ENCODE data around the gene MRPS23.
"Not testable (repeated sequence)": the region's sequence is repeated elsewhere in the genome, so short reads cannot be mapped to it uniquely, and the experiment has no call there.

Gene MRPS23

DNA sequence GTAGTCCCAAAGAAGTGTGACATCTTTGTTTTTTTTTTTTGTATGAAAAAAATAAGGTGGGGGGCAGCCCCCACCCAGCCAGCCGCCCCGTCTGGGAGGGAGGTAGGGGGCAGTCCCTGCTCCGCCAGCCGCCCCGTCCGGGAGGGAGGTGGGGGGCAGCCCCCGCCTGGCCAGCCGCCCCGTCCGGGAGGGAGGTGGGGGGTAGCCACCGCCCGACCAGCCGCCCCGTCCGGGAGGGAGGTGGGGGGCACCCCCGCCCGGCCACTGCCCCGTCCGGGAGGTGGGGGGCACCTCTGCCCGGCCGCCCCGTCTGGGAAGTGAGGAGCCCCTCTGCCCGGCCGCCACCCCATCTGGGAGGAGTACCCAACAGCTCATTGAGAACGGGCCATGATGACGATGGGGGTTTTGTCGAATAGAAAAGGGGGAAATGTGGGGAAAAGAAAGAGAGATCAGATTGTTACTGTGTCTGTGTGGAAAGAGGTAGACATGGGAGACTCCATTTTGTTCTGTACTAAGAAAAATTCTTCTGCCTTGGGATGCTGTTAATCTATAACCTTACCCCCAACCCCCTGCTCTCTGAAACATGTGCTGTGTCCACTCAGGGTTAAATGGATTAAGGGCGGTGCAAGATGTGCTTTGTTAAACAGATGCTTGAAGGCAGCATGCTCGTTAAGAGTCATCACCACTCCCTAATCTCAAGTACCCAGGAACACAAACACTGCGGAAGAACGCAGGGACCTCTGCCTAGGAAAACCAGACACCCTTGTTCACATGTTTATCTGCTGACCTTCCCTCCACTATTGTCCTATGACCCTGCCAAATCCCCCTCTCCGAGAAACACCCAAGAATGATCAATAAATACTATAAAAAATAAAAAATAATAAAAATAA is 3.5 kb downstream of the MRPS23 start:
- not testable (repeated sequence) for H2BK5ac ChIP-seq (ENCODE audit: low read length); H2AFZ ChIP-seq (ENCODE audit: low read length)
- no CpG with 5 or more reads among the region's 32 CpGs for WGBS, 2 donors (ENCODE audit: extremely low coverage in 2 of 2, insufficient read length in 2 of 2, insufficient replicate concordance in 1 of 2)

DNA sequence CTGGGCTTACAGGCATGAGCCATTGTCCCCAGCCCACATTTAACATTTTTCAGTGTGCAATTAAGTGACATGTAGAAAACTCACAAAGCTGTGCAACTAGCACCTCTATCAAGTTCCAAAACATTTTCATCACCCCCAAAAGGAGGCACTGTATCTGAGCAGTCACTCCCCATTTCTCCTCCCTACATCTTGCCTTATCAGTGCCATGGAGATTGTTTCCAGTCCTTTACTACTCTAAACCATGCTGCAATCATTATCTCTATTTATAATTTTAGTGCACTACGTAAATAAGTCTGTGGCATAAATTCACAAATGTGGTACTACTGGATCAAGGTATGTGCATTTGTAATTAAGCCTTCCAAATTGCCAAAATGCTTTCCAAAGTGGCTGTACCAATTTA is 7.6 kb downstream of the MRPS23 start:
- H2BK5ac ChIP-seq (ENCODE audit: low read length), result no peak overlapping the region
- H3K27me3 ChIP-seq (ENCODE audit: control insufficient read depth in 3 of 3, insufficient read depth in 3 of 3, low read depth in 1 of 3, low read length in 3 of 3), result no peaks in the 10 kb centered on the region
- H3K9ac ChIP-seq (ENCODE audit: low read depth, low read length, poor library complexity), result no peak overlapping the region
- H3K36me3 ChIP-seq (replicated peaks in 1 of 2; ENCODE audit: control insufficient read depth in 2 of 2, insufficient read depth in 2 of 2, low read length in 2 of 2), result peaks cover 9 to 82% of the 10 kb centered on the region in 2 donors
- H3K4me2 ChIP-seq (ENCODE audit: insufficient read depth, low read length, poor library complexity, severe bottlenecking), result no peak overlapping the region
- H3K4me3 ChIP-seq (ENCODE audit: low read length in 2 of 2), result no peak overlapping the region
- H2BK15ac ChIP-seq (ENCODE audit: low read length), result no peak overlapping the region
- no CpG with 5 or more reads among the region's 1 CpG for WGBS, 2 donors (ENCODE audit: extremely low coverage in 2 of 2, insufficient read length in 2 of 2, insufficient replicate concordance in 1 of 2)
- no peak overlapping the region for H3K23ac ChIP-seq (ENCODE audit: low read depth, low read length, poor library complexity)
- H2AK5ac ChIP-seq (ENCODE audit: low read depth, low read length), result no peak overlapping the region
- H3K4ac ChIP-seq (ENCODE audit: low read length), result no peak overlapping the region
- H3K27ac ChIP-seq (replicated peaks; ENCODE audit: low read length), result no peak overlapping the region
- no peak for DNase-seq (ENCODE audit: low spot score)
- no peak overlapping the region for H2AFZ ChIP-seq (ENCODE audit: low read length)
- H2BK120ac ChIP-seq (ENCODE audit: low read depth, low read length), result no peak overlapping the region
- H4K91ac ChIP-seq (ENCODE audit: low read depth, low read length, poor library complexity), result no peak overlapping the region
- H2BK12ac ChIP-seq (ENCODE audit: low read length), result no peak overlapping the region
- no peaks in the 10 kb centered on the region for H3K79me1 ChIP-seq (ENCODE audit: low read depth, low read length)
- H3K4me1 ChIP-seq (ENCODE audit: control insufficient read depth in 2 of 2, insufficient read depth in 1 of 2, low read depth in 1 of 2, low read length in 2 of 2), result no peaks in the 10 kb centered on the region
- H3K14ac ChIP-seq (ENCODE audit: low read length), result no peak overlapping the region
- no peak overlapping the region for H4K8ac ChIP-seq (ENCODE audit: low read depth, low read length)
- no peaks in the 10 kb centered on the region for H3K9me3 ChIP-seq (replicated peaks in 1 of 2; ENCODE audit: control insufficient read depth in 2 of 2, insufficient read depth in 1 of 2, low read depth in 1 of 2, low read length in 2 of 2)
- H3K18ac ChIP-seq (ENCODE audit: low read length), result no peak overlapping the region

More for the DNA sequence above, 3.5 kb downstream of the MRPS23 start:
- H3K18ac ChIP-seq (ENCODE audit: low read length); H2AK5ac ChIP-seq (ENCODE audit: low read depth, low read length); H3K4ac ChIP-seq (ENCODE audit: low read length); H3K27me3 ChIP-seq (ENCODE audit: control insufficient read depth in 3 of 3, insufficient read depth in 3 of 3, low read depth in 1 of 3, low read length in 3 of 3); H3K23ac ChIP-seq (ENCODE audit: low read depth, low read length, poor library complexity); H3K4me3 ChIP-seq (ENCODE audit: low read length in 2 of 2); H2BK12ac ChIP-seq (ENCODE audit: low read length); H2BK15ac ChIP-seq (ENCODE audit: low read length); H2BK120ac ChIP-seq (ENCODE audit: low read depth, low read length); DNase-seq (ENCODE audit: low spot score); H3K9ac ChIP-seq (ENCODE audit: low read depth, low read length, poor library complexity); H3K79me1 ChIP-seq (ENCODE audit: low read depth, low read length); H4K8ac ChIP-seq (ENCODE audit: low read depth, low read length); H3K14ac ChIP-seq (ENCODE audit: low read length); H3K9me3 ChIP-seq (replicated peaks in 1 of 2; ENCODE audit: control insufficient read depth in 2 of 2, insufficient read depth in 1 of 2, low read depth in 1 of 2, low read length in 2 of 2); H4K91ac ChIP-seq (ENCODE audit: low read depth, low read length, poor library complexity); H3K4me2 ChIP-seq (ENCODE audit: insufficient read depth, low read length, poor library complexity, severe bottlenecking); H3K27ac ChIP-seq (replicated peaks; ENCODE audit: low read length): not testable (repeated sequence)
- Histone ChIP-seq H3K36me3 (replicated peaks in 1 of 2; ENCODE audit: control insufficient read depth in 2 of 2, insufficient read depth in 2 of 2, low read length in 2 of 2) (peaks cover 5 to 57% of the 10 kb centered on the region in 2 donors), H3K4me1 (ENCODE audit: control insufficient read depth in 2 of 2, insufficient read depth in 1 of 2, low read depth in 1 of 2, low read length in 2 of 2) (peaks cover 6 to 11% of the 10 kb centered on the region in 2 donors)

DNA sequence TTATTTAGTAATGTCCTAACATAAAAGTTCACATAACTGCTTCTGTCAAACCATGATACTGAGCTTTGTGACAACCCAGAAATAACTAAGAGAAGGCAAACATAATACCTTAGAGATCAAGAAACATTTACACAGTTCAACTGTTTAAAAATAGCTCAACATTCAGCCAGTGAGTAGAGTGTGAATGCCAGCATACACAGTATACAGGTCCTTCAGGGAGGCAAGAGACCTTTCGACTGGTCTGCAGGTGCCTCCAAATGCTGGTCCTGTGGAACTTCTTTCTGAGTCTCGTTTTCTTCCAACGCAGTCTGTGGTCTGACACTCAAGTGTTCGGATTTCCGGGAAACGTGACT is 10.3 kb downstream of the MRPS23 start:
- Histone ChIP-seq H3K9ac (ENCODE audit: low read depth, low read length, poor library complexity) (no peak overlapping the region), H4K8ac (ENCODE audit: low read depth, low read length) (no peak overlapping the region), H3K4me1 (ENCODE audit: control insufficient read depth in 2 of 2, insufficient read depth in 1 of 2, low read depth in 1 of 2, low read length in 2 of 2) (no peaks in the 10 kb centered on the region), H3K27me3 (ENCODE audit: control insufficient read depth in 3 of 3, insufficient read depth in 3 of 3, low read depth in 1 of 3, low read length in 3 of 3) (no peaks in the 10 kb centered on the region), H3K23ac (ENCODE audit: low read depth, low read length, poor library complexity) (no peak overlapping the region), H2BK120ac (ENCODE audit: low read depth, low read length) (no peak overlapping the region), H2AK5ac (ENCODE audit: low read depth, low read length) (no peak overlapping the region), H3K18ac (ENCODE audit: low read length) (no peak overlapping the region), H3K36me3 (replicated peaks in 1 of 2; ENCODE audit: control insufficient read depth in 2 of 2, insufficient read depth in 2 of 2, low read length in 2 of 2) (peaks cover 4 to 70% of the 10 kb centered on the region in 2 donors), H2BK5ac (ENCODE audit: low read length) (no peak overlapping the region), H3K4me2 (ENCODE audit: insufficient read depth, low read length, poor library complexity, severe bottlenecking) (no peak overlapping the region), H3K14ac (ENCODE audit: low read length) (no peak overlapping the region), H3K9me3 (replicated peaks in 1 of 2; ENCODE audit: control insufficient read depth in 2 of 2, insufficient read depth in 1 of 2, low read depth in 1 of 2, low read length in 2 of 2) (no peaks in the 10 kb centered on the region), H4K91ac (ENCODE audit: low read depth, low read length, poor library complexity) (no peak overlapping the region), H2BK12ac (ENCODE audit: low read length) (no peak overlapping the region), H2BK15ac (ENCODE audit: low read length) (no peak overlapping the region), H3K27ac (replicated peaks; ENCODE audit: low read length) (no peak overlapping the region), H3K4me3 (ENCODE audit: low read length in 2 of 2) (no peak overlapping the region), H3K4ac (ENCODE audit: low read length) (no peak overlapping the region), H3K79me1 (ENCODE audit: low read depth, low read length) (no peaks in the 10 kb centered on the region), H2AFZ (ENCODE audit: low read length) (no peak overlapping the region)
- DNase-seq (ENCODE audit: low spot score), result no peak
- no CpG with 5 or more reads among the region's 6 CpGs for WGBS, 2 donors (ENCODE audit: extremely low coverage in 2 of 2, insufficient read length in 2 of 2, insufficient replicate concordance in 1 of 2)

DNA sequence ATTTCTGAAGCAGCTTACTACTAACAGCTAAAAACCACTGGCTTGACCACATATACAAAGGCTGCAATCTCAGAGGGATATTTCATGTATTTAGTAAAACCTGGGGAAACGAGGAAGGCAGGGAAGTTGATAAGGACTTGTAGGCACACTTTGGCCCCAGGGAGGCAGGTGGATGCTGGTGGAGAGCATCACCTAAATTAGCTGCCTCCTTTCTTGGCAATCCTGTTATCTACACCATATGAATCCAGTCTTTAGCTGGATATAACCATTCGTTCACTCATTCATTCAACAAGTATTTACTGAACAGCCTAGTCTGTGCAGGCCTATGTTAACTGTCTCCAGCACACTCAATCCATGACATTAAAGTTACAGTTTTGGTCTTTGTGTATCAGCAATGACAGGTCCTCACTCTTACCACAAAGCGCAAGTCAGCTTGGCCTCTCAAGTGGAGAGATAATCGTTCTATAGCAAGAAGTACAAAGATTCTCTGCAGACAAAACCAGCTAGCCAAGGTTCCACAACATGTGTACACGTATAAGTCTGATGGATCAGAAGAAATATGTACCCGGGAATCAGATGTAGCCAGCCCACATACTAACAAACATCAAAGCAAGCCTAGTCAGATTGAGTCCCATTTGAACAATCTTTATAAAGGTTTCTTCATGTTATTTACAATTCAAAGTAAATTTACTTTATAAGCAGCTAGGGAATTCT is 10.8 kb downstream of the MRPS23 start:
- H3K27me3 ChIP-seq (ENCODE audit: control insufficient read depth in 3 of 3, insufficient read depth in 3 of 3, low read depth in 1 of 3, low read length in 3 of 3), result no peaks in the 10 kb centered on the region
- H3K9me3 ChIP-seq (replicated peaks in 1 of 2; ENCODE audit: control insufficient read depth in 2 of 2, insufficient read depth in 1 of 2, low read depth in 1 of 2, low read length in 2 of 2), result no peaks in the 10 kb centered on the region
- no peaks in the 10 kb centered on the region for H3K79me1 ChIP-seq (ENCODE audit: low read depth, low read length)
- H3K4me3 ChIP-seq (ENCODE audit: low read length in 2 of 2), result no peak overlapping the region
- no peak overlapping the region for H3K18ac ChIP-seq (ENCODE audit: low read length)
- no peak overlapping the region for H2AK5ac ChIP-seq (ENCODE audit: low read depth, low read length)
- no CpG with 5 or more reads among the region's 6 CpGs for WGBS, 2 donors (ENCODE audit: extremely low coverage in 2 of 2, insufficient read length in 2 of 2, insufficient replicate concordance in 1 of 2)
- no peak overlapping the region for H2BK15ac ChIP-seq (ENCODE audit: low read length)
- no peak overlapping the region for H2BK5ac ChIP-seq (ENCODE audit: low read length)
- H3K36me3 ChIP-seq (replicated peaks in 1 of 2; ENCODE audit: control insufficient read depth in 2 of 2, insufficient read depth in 2 of 2, low read length in 2 of 2), result peaks cover 4 to 65% of the 10 kb centered on the region in 2 donors
- H3K9ac ChIP-seq (ENCODE audit: low read depth, low read length, poor library complexity), result no peak overlapping the region
- no peak overlapping the region for H3K14ac ChIP-seq (ENCODE audit: low read length)
- no peaks in the 10 kb centered on the region for H3K4me1 ChIP-seq (ENCODE audit: control insufficient read depth in 2 of 2, insufficient read depth in 1 of 2, low read depth in 1 of 2, low read length in 2 of 2)
- DNase-seq (ENCODE audit: low spot score), result no peak
- no peak overlapping the region for H2BK12ac ChIP-seq (ENCODE audit: low read length)
- H3K23ac ChIP-seq (ENCODE audit: low read depth, low read length, poor library complexity), result no peak overlapping the region
- no peak overlapping the region for H4K8ac ChIP-seq (ENCODE audit: low read depth, low read length)
- no peak overlapping the region for H2AFZ ChIP-seq (ENCODE audit: low read length)
- no peak overlapping the region for H3K27ac ChIP-seq (replicated peaks; ENCODE audit: low read length)
- H2BK120ac ChIP-seq (ENCODE audit: low read depth, low read length), result no peak overlapping the region
- H3K4ac ChIP-seq (ENCODE audit: low read length), result no peak overlapping the region
- no peak overlapping the region for H4K91ac ChIP-seq (ENCODE audit: low read depth, low read length, poor library complexity)
- no peak overlapping the region for H3K4me2 ChIP-seq (ENCODE audit: insufficient read depth, low read length, poor library complexity, severe bottlenecking)

All from neuronal stem cell (in vitro differentiated cells).